DOHH2 (cell line): ENCODE results near the gene NOTCH4.

Source experiments
- H3F3A ChIP-seq: fragments of 200-600 bp; sonication (generic), shearing (Covaris generic); 2 replicates; pipeline ENCODE4 v1.6.0; 2016; ENCODE audit warnings: antibody characterized with exemption, mild to moderate bottlenecking; ENCODE audit not compliant: control insufficient read depth, insufficient read depth
- H3K27ac ChIP-seq: fragments of 200-600 bp; sonication (generic); 2 replicates; pipeline ENCODE4 v1.5.1; 2014; ENCODE audit warnings: low read depth, mild to moderate bottlenecking, low read length, moderate library complexity
- H3K27me3 ChIP-seq: fragments of 200-600 bp; sonication (generic); 2 replicates; pipeline ENCODE4 v1.6.1; 2014; ENCODE audit warnings: mild to moderate bottlenecking, low read length, mixed read lengths; ENCODE audit not compliant: control insufficient read depth
- H3K36me3 ChIP-seq: fragments of 200-600 bp; sonication (generic); 2 replicates; pipeline ENCODE4 v1.6.1; 2014; ENCODE audit warnings: mild to moderate bottlenecking, low read length, moderate library complexity, mixed read lengths; ENCODE audit not compliant: control insufficient read depth
- H3K4me1 ChIP-seq: fragments of 200-600 bp; sonication (generic); 2 replicates; pipeline ENCODE4 v1.6.1; 2014; ENCODE audit warnings: mild to moderate bottlenecking, low read length, mixed read lengths; ENCODE audit not compliant: control insufficient read depth
- H3K4me2 ChIP-seq: fragments of 200-600 bp; sonication (generic); 2 replicates; pipeline ENCODE4 v1.6.0; 2014; ENCODE audit warnings: mild to moderate bottlenecking, low read length, moderate library complexity
- H3K4me3 ChIP-seq: fragments of 200-600 bp; sonication (generic); 2 replicates; pipeline ENCODE4 v1.5.1; 2014; ENCODE audit warnings: mild to moderate bottlenecking, low read length, mixed read lengths
- H3K79me2 ChIP-seq: fragments of 200-600 bp; sonication (generic); 2 replicates; pipeline ENCODE4 v1.6.1; 2014; ENCODE audit warnings: mild to moderate bottlenecking, low read length, mixed read lengths; ENCODE audit not compliant: control insufficient read depth
- H3K9me2 ChIP-seq: fragments of 200-600 bp; sonication (generic); replicated peaks from 2 replicates; pipeline ENCODE4 v1.6.1; 2014; ENCODE audit warnings: mild to moderate bottlenecking, low read length, mixed read lengths; ENCODE audit not compliant: control insufficient read depth
- H3K9me3 ChIP-seq: fragments of 200-600 bp; sonication (generic); 2 replicates; pipeline ENCODE4 v1.6.1; 2014; ENCODE audit warnings: antibody characterized with exemption, low read length, mixed read lengths; ENCODE audit not compliant: control insufficient read depth, insufficient read depth
- H4K20me1 ChIP-seq: fragments of 200-600 bp; sonication (generic); 2 replicates; pipeline ENCODE4 v1.6.0; 2014; ENCODE audit warnings: low read depth, mild to moderate bottlenecking, antibody characterized with exemption, low read length, moderate library complexity; ENCODE audit not compliant: control insufficient read depth, insufficient read depth
- EZH2phosphoT487 ChIP-seq: fragments of 200-600 bp; sonication (generic); IDR thresholded peaks from 2 replicates; pipeline ENCODE4 v1.6.1; 2017; ENCODE audit warnings: borderline replicate concordance, mild to moderate bottlenecking, antibody characterized with exemption, low read length, moderate library complexity, mixed read lengths
- TF ChIP-seq, protein P1 (sequence below): fragments of 200-600 bp; sonication (generic); IDR thresholded peaks from one replicate; pipeline ENCODE4 v1.5.1; 2014; ENCODE audit warnings: antibody characterized with exemption, mild to moderate bottlenecking, low read depth, low read length; ENCODE audit not compliant: poor library complexity, severe bottlenecking

The NOTCH4 gene

GRCh38 chr6:32204268-32204715 is 19.6 kb downstream of the NOTCH4 start:
- Histone ChIP-seq H3K36me3 (no peaks in the 10 kb centered on the region), H3K4me2 (no peak overlapping the region), H3K27ac (no peak overlapping the region), H3K27me3 (no peaks in the 10 kb centered on the region), H3K79me2 (no peaks in the 10 kb centered on the region), H3K4me1 (peaks cover 13% of the 10 kb centered on the region), H3F3A (0 out of 2 replicates have a peak, but pooled peaks cover 3% of the 10 kb centered on the region), H3K9me3 (no peaks in the 10 kb centered on the region), H4K20me1 (no peaks in the 10 kb centered on the region), H3K4me3 (no peak overlapping the region), H3K9me2 (no peaks in the 10 kb centered on the region)
- TF ChIP-seq, protein P1, sequence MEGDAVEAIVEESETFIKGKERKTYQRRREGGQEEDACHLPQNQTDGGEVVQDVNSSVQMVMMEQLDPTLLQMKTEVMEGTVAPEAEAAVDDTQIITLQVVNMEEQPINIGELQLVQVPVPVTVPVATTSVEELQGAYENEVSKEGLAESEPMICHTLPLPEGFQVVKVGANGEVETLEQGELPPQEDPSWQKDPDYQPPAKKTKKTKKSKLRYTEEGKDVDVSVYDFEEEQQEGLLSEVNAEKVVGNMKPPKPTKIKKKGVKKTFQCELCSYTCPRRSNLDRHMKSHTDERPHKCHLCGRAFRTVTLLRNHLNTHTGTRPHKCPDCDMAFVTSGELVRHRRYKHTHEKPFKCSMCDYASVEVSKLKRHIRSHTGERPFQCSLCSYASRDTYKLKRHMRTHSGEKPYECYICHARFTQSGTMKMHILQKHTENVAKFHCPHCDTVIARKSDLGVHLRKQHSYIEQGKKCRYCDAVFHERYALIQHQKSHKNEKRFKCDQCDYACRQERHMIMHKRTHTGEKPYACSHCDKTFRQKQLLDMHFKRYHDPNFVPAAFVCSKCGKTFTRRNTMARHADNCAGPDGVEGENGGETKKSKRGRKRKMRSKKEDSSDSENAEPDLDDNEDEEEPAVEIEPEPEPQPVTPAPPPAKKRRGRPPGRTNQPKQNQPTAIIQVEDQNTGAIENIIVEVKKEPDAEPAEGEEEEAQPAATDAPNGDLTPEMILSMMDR = no peak
- TF ChIP-seq EZH2phosphoT487 = no peak

- Histone ChIP-seq H3F3A (0 out of 2 replicates have a peak, but pooled peaks cover 3% of the 10 kb centered on the region), H3K79me2 (no peaks in the 10 kb centered on the region), H3K36me3 (no peaks in the 10 kb centered on the region), H3K9me2 (no peaks in the 10 kb centered on the region), H3K4me1 (peaks cover 11% of the 10 kb centered on the region), H3K4me2 (no peak overlapping the region), H3K27ac (no peak overlapping the region), H3K4me3 (no peak overlapping the region), H4K20me1 (no peaks in the 10 kb centered on the region), H3K27me3 (no peaks in the 10 kb centered on the region), H3K9me3 (no peaks in the 10 kb centered on the region)
- TF ChIP-seq, protein P1 = no peak
- no peak for TF ChIP-seq EZH2phosphoT487
Measured at GRCh38 chr6:32203426-32204267, 20.2 kb downstream of the NOTCH4 start.

- H3K9me3 ChIP-seq = no peaks in the 10 kb centered on the region
- no peaks in the 10 kb centered on the region for H3K79me2 ChIP-seq
- no peaks in the 10 kb centered on the region for H3K9me2 ChIP-seq
- H3K27me3 ChIP-seq = no peaks in the 10 kb centered on the region
- H3F3A ChIP-seq = peaks cover 12% of the 10 kb centered on the region
- no peak overlapping the region for H3K4me2 ChIP-seq
- no peak for TF ChIP-seq EZH2phosphoT487
- TF ChIP-seq, protein P1 = no peak
- H3K27ac ChIP-seq = no peak overlapping the region
- no peak overlapping the region for H3K4me3 ChIP-seq
- no peaks in the 10 kb centered on the region for H3K36me3 ChIP-seq
- no peaks in the 10 kb centered on the region for H4K20me1 ChIP-seq
- peaks cover 11% of the 10 kb centered on the region for H3K4me1 ChIP-seq
Measured at GRCh38 chr6:32202186-32202585, 21.7 kb downstream of the NOTCH4 start.
